ENCODE measurements around the gene HRK. TPM values are rescaled to one million over a fixed set of nuclear protein-coding genes. Genes with fewer than 3 reads are reported as not detected.

Gene HRK
- total and polyA plus RNA-seq, 2 donors = 1.9 to 3.1 TPM

DNA sequence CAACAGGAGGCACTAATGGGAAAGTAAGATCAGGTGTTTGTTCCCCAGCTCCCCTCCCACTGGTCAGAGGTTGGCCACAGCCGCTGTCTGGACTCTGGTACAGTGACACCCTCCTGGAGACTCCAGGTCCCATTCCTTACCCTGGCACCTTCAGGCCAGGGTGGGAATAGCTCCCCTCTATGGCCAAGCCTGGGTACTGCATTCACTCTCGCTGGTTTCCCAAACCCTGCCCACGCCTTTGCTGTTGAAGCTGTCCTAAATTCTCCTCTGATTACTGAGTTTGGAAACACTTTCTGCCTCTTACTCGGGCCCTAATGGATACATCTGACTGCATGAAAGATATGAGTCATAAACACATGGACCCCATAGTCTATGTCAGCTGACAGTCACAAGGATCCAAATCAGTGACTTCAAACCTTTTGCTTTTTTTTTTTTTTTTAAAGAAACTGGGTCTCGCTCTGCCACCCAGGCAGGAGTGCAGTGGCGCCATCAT, 17.9 kb downstream of the HRK start:
- H3K4me3 ChIP-seq (ENCODE audit: low read length in 2 of 2) = no peak overlapping the region
- DNase-seq (ENCODE audit: low read depth in 6 of 9, low spot score in 9 of 9) = peak in 1 of 9 donors; percentile 13
- 63% methylated on average over 6 of the region's 6 CpGs for WGBS
- peak overlapping the region in 1 of 2 donors; percentile 23 for H3K27ac ChIP-seq (ENCODE audit: low read depth in 1 of 2, low read length in 1 of 2)
- peaks cover 9 to 44% of the 10 kb centered on the region in 2 donors for H3K4me1 ChIP-seq (ENCODE audit: control insufficient read depth in 2 of 2, insufficient read depth in 2 of 2, low read length in 2 of 2)
- peaks cover 0 to 24% of the 10 kb centered on the region in 2 donors for H3K36me3 ChIP-seq (ENCODE audit: control insufficient read depth in 2 of 2, insufficient read depth in 2 of 2, low read length in 1 of 2)
- H3K9me3 ChIP-seq (ENCODE audit: control insufficient read depth in 2 of 2, insufficient read depth in 1 of 2, low read length in 1 of 2) = no peaks in the 10 kb centered on the region
- no peaks in the 10 kb centered on the region for H3K27me3 ChIP-seq (ENCODE audit: control insufficient read depth in 2 of 2, insufficient read depth in 1 of 2, low read length in 1 of 2)

- WGBS = 98% methylated on average over 4 of the region's 4 CpGs
- H3K4me3 ChIP-seq (ENCODE audit: low read length in 2 of 2) = no peak overlapping the region
Measured at GRCh38 chr12:116862167-116862566, 19.1 kb downstream of the HRK start.

DNA sequence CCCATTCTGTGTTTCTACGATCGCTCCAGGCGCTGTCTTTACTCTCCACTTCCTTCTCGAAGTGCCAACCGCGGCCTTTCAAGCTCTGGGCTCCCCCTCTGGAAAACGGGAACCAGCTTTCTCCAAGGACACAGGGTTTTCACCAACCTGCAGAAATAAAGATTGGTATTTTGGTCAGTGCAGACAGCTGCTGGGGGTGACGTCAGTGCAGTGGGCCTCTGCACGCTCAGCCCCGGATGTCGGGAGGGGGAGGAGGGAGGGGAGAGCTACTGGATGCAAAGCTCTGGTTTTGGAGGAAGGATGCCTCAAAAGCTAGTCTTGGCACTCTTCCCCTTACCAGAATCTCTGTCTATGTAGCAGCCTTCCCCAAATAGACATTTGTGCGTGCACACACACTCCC, 19.9 kb downstream of the HRK start:
- DNase-seq (ENCODE audit: low read depth in 6 of 9, low spot score in 9 of 9) = peak in 5 of 9 donors; percentile 43 to 82 (median 61)
- Histone ChIP-seq H3K27me3 (ENCODE audit: control insufficient read depth in 2 of 2, insufficient read depth in 1 of 2, low read length in 1 of 2) (no peaks in the 10 kb centered on the region), H3K27ac (ENCODE audit: low read depth in 1 of 2, low read length in 1 of 2) (peak overlapping the region in 1 of 2 donors; percentile 55), H3K36me3 (ENCODE audit: control insufficient read depth in 2 of 2, insufficient read depth in 2 of 2, low read length in 1 of 2) (peaks cover 0 to 20% of the 10 kb centered on the region in 2 donors), H3K9me3 (ENCODE audit: control insufficient read depth in 2 of 2, insufficient read depth in 1 of 2, low read length in 1 of 2) (no peaks in the 10 kb centered on the region), H3K4me1 (ENCODE audit: control insufficient read depth in 2 of 2, insufficient read depth in 2 of 2, low read length in 2 of 2) (peaks cover 9 to 47% of the 10 kb centered on the region in 2 donors), H3K4me3 (ENCODE audit: low read length in 2 of 2) (no peak overlapping the region)
- 27% methylated on average over 12 of the region's 12 CpGs for WGBS

More at GRCh38 chr12:116862167-116862566, 19.1 kb downstream of the HRK start:
- no peaks in the 10 kb centered on the region for H3K9me3 ChIP-seq (ENCODE audit: control insufficient read depth in 2 of 2, insufficient read depth in 1 of 2, low read length in 1 of 2)
- DNase-seq (ENCODE audit: low read depth in 6 of 9, low spot score in 9 of 9) = no peak
- peaks cover 9 to 47% of the 10 kb centered on the region in 2 donors for H3K4me1 ChIP-seq (ENCODE audit: control insufficient read depth in 2 of 2, insufficient read depth in 2 of 2, low read length in 2 of 2)
- no peaks in the 10 kb centered on the region for H3K27me3 ChIP-seq (ENCODE audit: control insufficient read depth in 2 of 2, insufficient read depth in 1 of 2, low read length in 1 of 2)
- peaks cover 0 to 24% of the 10 kb centered on the region in 2 donors for H3K36me3 ChIP-seq (ENCODE audit: control insufficient read depth in 2 of 2, insufficient read depth in 2 of 2, low read length in 1 of 2)
- peak overlapping the region in 1 of 2 donors; percentile 55 for H3K27ac ChIP-seq (ENCODE audit: low read depth in 1 of 2, low read length in 1 of 2)

DNA sequence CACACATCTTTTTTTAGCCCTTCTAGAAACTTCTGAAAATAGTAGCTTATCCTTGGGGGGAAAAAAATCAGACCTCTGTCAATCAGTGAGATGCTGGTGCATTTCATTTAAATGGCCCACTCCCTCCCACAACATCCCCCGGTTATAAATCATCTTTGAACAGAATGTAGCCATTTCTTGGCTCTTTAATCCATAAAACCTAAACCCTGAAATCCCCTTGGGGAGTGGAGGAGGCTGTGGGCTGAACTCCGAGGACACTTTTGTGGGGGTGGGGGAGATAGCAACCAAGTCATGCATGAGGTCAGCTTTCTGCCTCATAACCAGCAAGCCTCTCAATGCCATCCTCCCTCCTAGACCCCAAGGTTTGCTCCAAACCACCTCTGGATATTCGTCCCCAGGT, 21.0 kb downstream of the HRK start:
- no peak overlapping the region for H3K4me3 ChIP-seq (ENCODE audit: low read length in 2 of 2)
- H3K9me3 ChIP-seq (ENCODE audit: control insufficient read depth in 2 of 2, insufficient read depth in 1 of 2, low read length in 1 of 2) = no peaks in the 10 kb centered on the region
- WGBS = 89% methylated on average over 3 of the region's 3 CpGs
- peaks cover 9 to 47% of the 10 kb centered on the region in 2 donors for H3K4me1 ChIP-seq (ENCODE audit: control insufficient read depth in 2 of 2, insufficient read depth in 2 of 2, low read length in 2 of 2)
- no peaks in the 10 kb centered on the region for H3K27me3 ChIP-seq (ENCODE audit: control insufficient read depth in 2 of 2, insufficient read depth in 1 of 2, low read length in 1 of 2)
- H3K27ac ChIP-seq (ENCODE audit: low read depth in 1 of 2, low read length in 1 of 2) = no peak overlapping the region
- H3K36me3 ChIP-seq (ENCODE audit: control insufficient read depth in 2 of 2, insufficient read depth in 2 of 2, low read length in 1 of 2) = peaks cover 0 to 19% of the 10 kb centered on the region in 2 donors
- DNase-seq (ENCODE audit: low read depth in 6 of 9, low spot score in 9 of 9) = no peak

- Histone ChIP-seq H3K27me3 (ENCODE audit: control insufficient read depth in 2 of 2, insufficient read depth in 1 of 2, low read length in 1 of 2) (no peaks in the 10 kb centered on the region), H3K4me3 (ENCODE audit: low read length in 2 of 2) (no peak overlapping the region), H3K27ac (ENCODE audit: low read depth in 1 of 2, low read length in 1 of 2) (peak overlapping the region in 1 of 2 donors; percentile 33), H3K4me1 (ENCODE audit: control insufficient read depth in 2 of 2, insufficient read depth in 2 of 2, low read length in 2 of 2) (peaks cover 11 to 53% of the 10 kb centered on the region in 2 donors), H3K9me3 (ENCODE audit: control insufficient read depth in 2 of 2, insufficient read depth in 1 of 2, low read length in 1 of 2) (no peaks in the 10 kb centered on the region), H3K36me3 (ENCODE audit: control insufficient read depth in 2 of 2, insufficient read depth in 2 of 2, low read length in 1 of 2) (peaks cover 0 to 16% of the 10 kb centered on the region in 2 donors)
- WGBS = 51% methylated on average over 5 of the region's 5 CpGs
- DNase-seq (ENCODE audit: low read depth in 6 of 9, low spot score in 9 of 9) = no peak
Measured at GRCh38 chr12:116859079-116859478, 22.2 kb downstream of the HRK start.

DNA sequence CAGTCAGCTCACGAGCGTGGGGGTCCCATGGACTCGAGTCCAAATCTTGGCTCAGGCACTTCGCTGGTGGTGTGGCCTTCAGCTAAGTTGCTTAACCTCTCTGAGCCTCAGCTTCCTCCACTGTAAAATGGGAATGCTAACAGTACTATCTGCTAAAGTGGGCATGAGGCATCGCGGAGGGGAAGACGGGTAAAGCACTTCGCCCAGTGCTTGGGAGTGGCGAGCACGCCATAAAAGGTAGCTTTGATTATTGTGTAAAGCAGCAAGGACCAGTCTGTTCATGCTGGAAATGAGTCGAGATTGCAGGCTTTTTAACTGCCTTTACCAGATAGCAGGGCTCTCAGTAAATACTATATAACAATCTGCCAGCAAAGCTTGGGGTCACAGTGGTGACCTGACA, 24.5 kb downstream of the HRK start:
- H3K9me3 ChIP-seq (ENCODE audit: control insufficient read depth in 2 of 2, insufficient read depth in 1 of 2, low read length in 1 of 2) = no peaks in the 10 kb centered on the region
- H3K27ac ChIP-seq (ENCODE audit: low read depth in 1 of 2, low read length in 1 of 2) = no peak overlapping the region
- no peak for DNase-seq (ENCODE audit: low read depth in 6 of 9, low spot score in 9 of 9)
- no peak overlapping the region for H3K4me3 ChIP-seq (ENCODE audit: low read length in 2 of 2)
- H3K36me3 ChIP-seq (ENCODE audit: control insufficient read depth in 2 of 2, insufficient read depth in 2 of 2, low read length in 1 of 2) = peaks cover 0 to 16% of the 10 kb centered on the region in 2 donors
- WGBS = 96% methylated on average over 11 of the region's 11 CpGs
- peaks cover 20 to 66% of the 10 kb centered on the region in 2 donors for H3K4me1 ChIP-seq (ENCODE audit: control insufficient read depth in 2 of 2, insufficient read depth in 2 of 2, low read length in 2 of 2)
- no peaks in the 10 kb centered on the region for H3K27me3 ChIP-seq (ENCODE audit: control insufficient read depth in 2 of 2, insufficient read depth in 1 of 2, low read length in 1 of 2)

DNA sequence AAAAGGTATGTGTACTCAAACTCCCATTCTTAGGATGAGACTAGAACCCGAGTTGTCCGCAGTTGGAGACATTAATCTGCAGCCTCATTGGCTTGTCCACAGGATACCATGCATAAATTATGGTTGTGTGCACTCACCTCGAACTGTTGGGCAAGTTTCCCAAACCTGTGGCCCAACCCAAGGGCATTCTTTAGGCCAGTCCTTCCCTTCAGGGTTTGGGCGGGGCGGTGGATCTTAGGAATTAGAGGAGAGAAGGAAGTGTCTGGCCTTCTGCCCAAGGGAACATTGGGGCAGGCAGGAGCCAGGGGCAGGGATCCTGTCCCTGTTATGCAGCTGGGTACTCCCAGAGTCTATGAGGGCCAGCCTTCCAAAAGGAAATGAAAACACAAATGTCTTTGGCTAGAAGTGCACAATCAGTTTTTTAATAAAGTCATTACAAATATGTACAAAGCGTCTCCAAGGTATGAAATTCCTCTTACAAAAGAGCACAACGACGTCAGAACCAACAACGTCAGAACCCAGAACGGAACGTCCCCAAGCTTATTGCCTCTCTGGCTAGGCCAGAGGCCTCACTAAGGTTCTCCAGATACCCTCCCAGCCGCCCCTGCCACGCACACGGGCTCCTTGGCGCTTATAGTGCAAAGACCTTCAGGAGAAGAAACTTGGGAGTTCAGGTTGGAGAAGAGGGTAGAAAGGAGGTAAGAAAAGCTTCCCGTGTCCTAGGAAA, 25.3 kb downstream of the HRK start:
- peaks cover 14 to 59% of the 10 kb centered on the region in 2 donors for H3K4me1 ChIP-seq (ENCODE audit: control insufficient read depth in 2 of 2, insufficient read depth in 2 of 2, low read length in 2 of 2)
- H3K4me3 ChIP-seq (ENCODE audit: low read length in 2 of 2) = no peak overlapping the region
- no peaks in the 10 kb centered on the region for H3K9me3 ChIP-seq (ENCODE audit: control insufficient read depth in 2 of 2, insufficient read depth in 1 of 2, low read length in 1 of 2)
- DNase-seq (ENCODE audit: low read depth in 6 of 9, low spot score in 9 of 9) = no peak
- H3K27ac ChIP-seq (ENCODE audit: low read depth in 1 of 2, low read length in 1 of 2) = no peak overlapping the region
- WGBS = 95% methylated on average over 16 of the region's 16 CpGs
- peaks cover 0 to 15% of the 10 kb centered on the region in 2 donors for H3K36me3 ChIP-seq (ENCODE audit: control insufficient read depth in 2 of 2, insufficient read depth in 2 of 2, low read length in 1 of 2)
- no peaks in the 10 kb centered on the region for H3K27me3 ChIP-seq (ENCODE audit: control insufficient read depth in 2 of 2, insufficient read depth in 1 of 2, low read length in 1 of 2)

DNA sequence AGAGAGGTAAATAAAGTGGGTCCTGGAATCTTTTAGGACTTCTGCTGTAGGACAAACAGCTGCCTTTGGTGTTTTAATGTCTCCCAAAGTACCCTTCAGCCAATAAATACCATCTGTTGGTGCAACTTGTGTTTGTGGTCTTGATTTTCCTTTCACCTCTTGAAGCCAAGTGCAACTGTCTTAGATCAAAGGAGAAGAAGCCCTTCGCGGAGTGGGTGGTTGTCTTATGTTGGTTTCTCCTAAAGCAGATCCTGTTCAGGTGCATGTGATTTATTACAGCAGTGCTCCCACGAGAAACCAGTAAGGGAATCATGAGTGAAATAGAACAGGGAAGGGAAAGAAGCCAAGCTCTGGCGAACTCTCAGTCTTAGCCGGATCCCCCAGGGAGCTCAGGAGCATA, 27.7 kb downstream of the HRK start:
- no peaks in the 10 kb centered on the region for H3K27me3 ChIP-seq (ENCODE audit: control insufficient read depth in 2 of 2, insufficient read depth in 1 of 2, low read length in 1 of 2)
- 35% methylated on average over 5 of the region's 5 CpGs for WGBS
- peaks cover 14 to 37% of the 10 kb centered on the region in 2 donors for H3K4me1 ChIP-seq (ENCODE audit: control insufficient read depth in 2 of 2, insufficient read depth in 2 of 2, low read length in 2 of 2)
- H3K36me3 ChIP-seq (ENCODE audit: control insufficient read depth in 2 of 2, insufficient read depth in 2 of 2, low read length in 1 of 2) = no peaks in the 10 kb centered on the region
- peak in 4 of 9 donors; percentile 36 to 72 (median 50) for DNase-seq (ENCODE audit: low read depth in 6 of 9, low spot score in 9 of 9)
- no peak overlapping the region for H3K4me3 ChIP-seq (ENCODE audit: low read length in 2 of 2)
- H3K9me3 ChIP-seq (ENCODE audit: control insufficient read depth in 2 of 2, insufficient read depth in 1 of 2, low read length in 1 of 2) = no peaks in the 10 kb centered on the region
- H3K27ac ChIP-seq (ENCODE audit: low read depth in 1 of 2, low read length in 1 of 2) = peak overlapping the region in 1 of 2 donors; percentile 14

DNA sequence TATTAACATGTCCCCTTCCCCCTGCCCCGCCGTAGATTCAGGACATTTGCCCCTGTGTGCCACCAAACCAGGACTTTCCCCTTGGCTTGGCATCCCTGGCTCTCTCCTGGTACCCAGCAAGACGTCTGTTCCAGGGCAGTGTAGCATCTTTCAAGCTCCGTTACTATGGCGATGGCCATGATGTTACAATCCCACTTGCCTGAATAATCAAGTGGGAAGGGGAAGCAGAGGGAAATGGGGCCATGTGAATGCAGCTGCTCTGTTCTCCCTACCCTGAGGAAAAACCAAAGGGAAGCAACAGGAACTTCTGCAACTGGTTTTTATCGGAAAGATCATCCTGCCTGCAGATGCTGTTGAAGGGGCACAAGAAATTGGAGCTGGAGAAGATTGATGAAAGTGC, 28.9 kb downstream of the HRK start:
- Histone ChIP-seq H3K4me3 (ENCODE audit: low read length in 2 of 2) (no peak overlapping the region), H3K27ac (ENCODE audit: low read depth in 1 of 2, low read length in 1 of 2) (peak overlapping the region in 1 of 2 donors; percentile 33), H3K27me3 (ENCODE audit: control insufficient read depth in 2 of 2, insufficient read depth in 1 of 2, low read length in 1 of 2) (no peaks in the 10 kb centered on the region), H3K4me1 (ENCODE audit: control insufficient read depth in 2 of 2, insufficient read depth in 2 of 2, low read length in 2 of 2) (peaks cover 14 to 31% of the 10 kb centered on the region in 2 donors), H3K36me3 (ENCODE audit: control insufficient read depth in 2 of 2, insufficient read depth in 2 of 2, low read length in 1 of 2) (peaks cover 0 to 3% of the 10 kb centered on the region in 2 donors), H3K9me3 (ENCODE audit: control insufficient read depth in 2 of 2, insufficient read depth in 1 of 2, low read length in 1 of 2) (no peaks in the 10 kb centered on the region)
- no peak for DNase-seq (ENCODE audit: low read depth in 6 of 9, low spot score in 9 of 9)
- WGBS = 95% methylated on average over 6 of the region's 6 CpGs
